GM12878 (cell line): ENCODE measurements around the gene NXN. TPM values are rescaled to one million over a fixed set of nuclear protein-coding genes. Genes with fewer than 3 reads are reported as not detected.

Experiments used
- ATAC-seq: fragments of 200-7000 bp; cut with Tn5 transposase; 3 replicates; pipeline ENCODE4 v1.9.1; 2020; ENCODE audit warnings: mild to moderate bottlenecking, moderate library complexity
- BruUV-seq: library from RNA; stranded (reverse); fragments of 400-500 nt; replicated peaks from 2 replicates; lab custom pipeline; 2021; lab: Mats Ljungman, UMichigan
- CTCF ChIA-PET: fragments of 300-600 bp; sonication (Branson Sonifier 250); formaldehyde crosslinking; extraction: SDS; loops from one replicate; lab custom pipeline; 2021; ENCODE audit warnings: inconsistent platforms; lab: Yijun Ruan, JAX
- POLR2A ChIA-PET: fragments of 350-600 bp; formaldehyde crosslinking; extraction: SDS; loops from one replicate; lab custom pipeline; 2021; ENCODE audit warnings: inconsistent platforms; lab: Charles Lee
- RAD21 ChIA-PET: fragments of 300-600 bp; sonication (Branson Sonifier 250); formaldehyde crosslinking; loops from one replicate; lab custom pipeline; 2023; ENCODE audit warnings: antibody characterized with exemption; ENCODE audit not compliant: unreplicated experiment; lab: Charles Lee
- SMC1A ChIA-PET: fragments of 300-600 bp; sonication (Branson Sonifier 250); formaldehyde crosslinking; loops from one replicate; lab custom pipeline; 2023; ENCODE audit not compliant: unreplicated experiment, uncharacterized antibody; lab: Charles Lee
- DNase-seq: peaks from one replicate; pipeline ENCODE4 v3.0.0-alpha.2; 2011; ENCODE audit warnings: low read depth, low spot score
- FAIRE-seq: peaks from 3 replicates; lab custom pipeline; 2011; peaks lifted over from hg19 to GRCh38; lab: Jason Lieb, UNC
- H2AFZ ChIP-seq: 2 replicates; pipeline ENCODE4 v1.6.0; 2011; ENCODE audit warnings: low read depth, low read length, control low read depth; ENCODE audit not compliant: control insufficient read depth
- H3K27ac ChIP-seq: 2 replicates; pipeline ENCODE4 v1.5.1; 2011; ENCODE audit warnings: control low read depth; ENCODE audit not compliant: control insufficient read depth, insufficient read depth
- H3K27me3 ChIP-seq, 2 experiments: replicated peaks in 1 of 2; 2 replicates each; pipeline versions ENCODE4 v1.6.0 to v1.6.1; 2011; ENCODE audit warnings: low read length in 1 of 2; ENCODE audit not compliant: control insufficient read depth in 2 of 2, insufficient read depth in 2 of 2
- H3K36me3 ChIP-seq, 2 experiments: 2 replicates each; pipeline ENCODE4 v1.5.1; 2011; ENCODE audit warnings: low read length in 1 of 2; ENCODE audit not compliant: control insufficient read depth in 2 of 2, insufficient read depth in 2 of 2
- H3K4me1 ChIP-seq: 2 replicates; pipeline ENCODE4 v1.6.1; 2011; ENCODE audit warnings: mild to moderate bottlenecking, low read length, moderate library complexity, mixed read lengths; ENCODE audit not compliant: control insufficient read depth, insufficient read depth
- H3K4me2 ChIP-seq: 2 replicates; pipeline ENCODE4 v1.6.0; 2011; ENCODE audit warnings: control low read depth; ENCODE audit not compliant: control insufficient read depth, insufficient read depth
- H3K4me3 ChIP-seq: fragments of 200-600 bp; sonication (generic); 2 replicates; pipeline ENCODE4 v1.5.1; 2016
- H3K79me2 ChIP-seq: 2 replicates; pipeline ENCODE4 v1.6.0; 2011; ENCODE audit warnings: low read length; ENCODE audit not compliant: control insufficient read depth, insufficient read depth
- H3K9ac ChIP-seq: 2 replicates; pipeline ENCODE4 v1.8.0; 2011; ENCODE audit warnings: low read length, control low read depth, mixed read lengths; ENCODE audit not compliant: control insufficient read depth, insufficient read depth
- H3K9me3 ChIP-seq: replicated peaks from 3 replicates; pipeline ENCODE4 v1.5.1; 2011; ENCODE audit warnings: mild to moderate bottlenecking, low read length; ENCODE audit not compliant: control insufficient read depth, insufficient read depth
- H4K20me1 ChIP-seq: 2 replicates; pipeline ENCODE4 v1.6.0; 2011; ENCODE audit not compliant: control insufficient read depth, insufficient read depth
- ASH2L ChIP-seq: fragments of 300-600, 200-600 bp; sonication (generic); IDR thresholded peaks from 2 replicates; pipeline ENCODE4 v1.6.1; 2017; ENCODE audit warnings: low read depth, mild to moderate bottlenecking, borderline replicate concordance
- BRCA1 ChIP-seq: IDR thresholded peaks from 2 replicates; pipeline ENCODE4 v1.6.1; 2011; ENCODE audit warnings: low read depth, low read length, improper control_type of control experiment
- CBX3 ChIP-seq: fragments of 200-600 bp; sonication (generic); IDR thresholded peaks from 2 replicates; pipeline ENCODE4 v1.6.1; 2016; ENCODE audit warnings: low read depth, borderline replicate concordance
- ESRRA ChIP-seq: IDR thresholded peaks from 2 replicates; pipeline ENCODE4 v1.6.1; 2012; ENCODE audit warnings: mild to moderate bottlenecking, low read length, improper control_type of control experiment
- FOS ChIP-seq: IDR thresholded peaks from 3 replicates; pipeline ENCODE4 v1.6.1; 2011; ENCODE audit warnings: borderline replicate concordance; ENCODE audit not compliant: insufficient read length; ENCODE audit errors: extremely low read depth
- IKZF1 ChIP-seq: fragments of 450-650 bp; conservative IDR thresholded peaks from 2 replicates; pipeline ENCODE4 v1.6.1; 2017; ENCODE audit warnings: antibody characterized with exemption, mild to moderate bottlenecking
- LARP7 ChIP-seq: fragments of 450-650 bp; IDR thresholded peaks from 2 replicates; pipeline ENCODE4 v1.6.1; 2017; ENCODE audit warnings: mild to moderate bottlenecking
- MXI1 ChIP-seq: fragments of 150-350 bp; IDR thresholded peaks from 2 replicates; pipeline ENCODE4 v1.6.1; 2011; ENCODE audit warnings: low read depth, mild to moderate bottlenecking, inconsistent platforms, low read length, improper control_type of control experiment
- POU2F2 ChIP-seq: IDR thresholded peaks from 3 replicates; pipeline ENCODE4 v1.6.1; 2011; ENCODE audit warnings: low read depth, mild to moderate bottlenecking, low read length, borderline replicate concordance
- SMAD5 ChIP-seq: IDR thresholded peaks from 2 replicates; pipeline ENCODE4 v1.6.1; 2016; ENCODE audit warnings: antibody characterized with exemption, low read depth
- TBL1XR1 ChIP-seq: IDR thresholded peaks from 2 replicates; pipeline ENCODE4 v1.6.1; 2012; ENCODE audit warnings: low read depth, low read length, improper control_type of control experiment
- YBX1 ChIP-seq: fragments of 450-650 bp; IDR thresholded peaks from 2 replicates; pipeline ENCODE4 v1.6.1; 2016; ENCODE audit warnings: antibody characterized with exemption
- ZNF687 ChIP-seq: fragments of 450-650 bp; IDR thresholded peaks from 2 replicates; pipeline ENCODE4 v1.6.1; 2017; ENCODE audit warnings: mild to moderate bottlenecking, moderate library complexity
- ZZZ3 ChIP-seq: IDR thresholded peaks from 2 replicates; pipeline ENCODE4 v1.6.1; 2011; ENCODE audit warnings: low read depth; ENCODE audit not compliant: control insufficient read depth, insufficient read length
- WGBS: methylation state at CpG from one replicate; pipeline ENCODE4 v1.1.6; 2016; ENCODE audit warnings: low lambda C conversion rate; ENCODE audit not compliant: insufficient replicate concordance, insufficient coverage; ENCODE audit errors: missing lambda C conversion rate; 5-methylcytosine and 5-hydroxymethylcytosine counted together
- in situ Hi-C: fragments of 300-500 bp; cut with MboI; formaldehyde crosslinking; loops from 9 replicates; pipeline ENCODE4 v1.14.3; 2018; ENCODE audit warnings: mixed read lengths
- intact Hi-C: fragments of 100-400 bp; cut with micrococcal nuclease; formaldehyde crosslinking; loops from one replicate; pipeline ENCODE4 v1.14.2; 2022; ENCODE audit not compliant: unreplicated experiment
- polyA plus RNA-seq, 11 experiments: library from polyadenylated mRNA; depleted of rRNA in 4 of 11; unstranded in 6 of 11; stranded (reverse) in 5 of 11; fragments of >200 nt; fragmentation: Nextera tagmentation in 4 of 11; fragmentation: Illumina TruSeq in 1 of 11; extraction: Ambion mirVana in 4 of 11; extraction: Trizol in 1 of 11; gene quantifications; 1 replicate in 1 of 11; 2 replicates in 10 of 11; pipeline versions ENCODE4 v1.2.1 to v1.2.3, GENCODE V29; 2011 to 2016; ENCODE audit warnings: inconsistent platforms in 2 of 11, missing spikeins in 2 of 11, low read depth in 1 of 11
- total RNA-seq, 4 experiments: library from RNA; depleted of rRNA in 3 of 4; stranded (reverse); fragments of >200 nt in 3 of 4; fragmentation: Illumina TruSeq in 1 of 4; extraction: Trizol in 1 of 4; gene quantifications; 2 replicates each; pipeline versions ENCODE4 v1.2.1 to v1.2.3, GENCODE V29; 2013 to 2021
- TF ChIP-seq, protein P1 (sequence below): IDR thresholded peaks from 2 replicates; pipeline ENCODE4 v1.6.1; 2011; ENCODE audit warnings: low read depth, mild to moderate bottlenecking, low read length, moderate library complexity, borderline replicate concordance; ENCODE audit errors: extremely low read depth
- TF ChIP-seq, protein P2 (sequence below): IDR thresholded peaks from 2 replicates; pipeline ENCODE4 v1.6.1; 2012; ENCODE audit warnings: low read length, inconsistent platforms
- TF ChIP-seq, protein P3 (sequence below): fragments of 450-650 bp; formaldehyde crosslinking; IDR thresholded peaks from 2 replicates; pipeline ENCODE4 v1.5.0; 2022; ENCODE audit warnings: mild to moderate bottlenecking, missing genetic modification characterization

Gene NXN
- total and polyA plus RNA-seq, 10 of the 15 experiments (the other 5 are each of a cell fraction or from before 2014, with no cell fraction given), result 0.04 to 1.2 (median 0.30) TPM

DNA sequence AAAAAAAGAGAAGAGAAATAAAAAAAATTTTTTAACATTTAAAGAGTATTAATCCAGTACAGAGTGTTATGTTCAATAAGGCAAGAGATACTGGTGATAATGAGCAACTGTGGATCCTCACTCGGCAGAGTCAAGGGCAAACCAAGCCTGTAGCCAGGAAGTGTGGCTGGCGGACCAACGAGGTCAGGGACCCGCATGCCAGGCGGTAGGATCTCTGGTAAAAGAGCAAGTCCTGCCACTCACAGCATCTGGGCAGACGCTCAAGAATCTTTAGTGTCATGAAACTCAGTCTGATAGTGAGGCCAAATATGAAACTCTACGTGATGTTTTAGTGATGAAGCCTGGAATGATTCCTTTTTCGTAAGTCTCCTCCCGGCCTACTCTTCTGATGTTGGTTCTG lies 219.2 kb downstream of the NXN start:
- intact Hi-C loops, result no loop called here
- DNase-seq (no peak), ATAC-seq (no peak), FAIRE-seq (no peak)
- in situ Hi-C loops, result no loop called here
- RAD21 ChIA-PET, result no interaction called here
- no peak overlapping the region for H3K9ac ChIP-seq
- H3K27ac ChIP-seq, result no peak overlapping the region
- no peak overlapping the region for H2AFZ ChIP-seq
- H3K4me1 ChIP-seq, result no peaks in the 10 kb centered on the region
- no peaks in the 10 kb centered on the region for H4K20me1 ChIP-seq
- no peak overlapping the region for H3K4me3 ChIP-seq
- POLR2A ChIA-PET, result no interaction called here
- no peaks in the 10 kb centered on the region for H3K27me3 ChIP-seq
- 97% methylated on average over 9 of the region's 9 CpGs for WGBS
- BruUV-seq, result no TSS peak
- CTCF ChIA-PET, result interaction anchor here (1.3 kb wide), 1 partner anchor 34 kb away, joined by 3 read pairs; no protein-coding TSS in a partner anchor
- H3K4me2 ChIP-seq, result no peak overlapping the region
- no peaks in the 10 kb centered on the region for H3K9me3 ChIP-seq
- peaks cover 2% of the 10 kb centered on the region in 2 experiments for H3K36me3 ChIP-seq
- SMC1A ChIA-PET, result interaction anchor here (0.6 kb wide), 1 partner anchor 230 kb away, joined by 4 read pairs; no protein-coding TSS in a partner anchor
- no peaks in the 10 kb centered on the region for H3K79me2 ChIP-seq
- TF ChIP-seq POU2F2, result no peak
- TF ChIP-seq BRCA1, result no peak
- no peak for TF ChIP-seq IKZF1
- TF ChIP-seq TBL1XR1, result no peak
- TF ChIP-seq CBX3, result no peak
- TF ChIP-seq ASH2L, result no peak
- TF ChIP-seq MXI1, result no peak
- TF ChIP-seq, protein P1, sequence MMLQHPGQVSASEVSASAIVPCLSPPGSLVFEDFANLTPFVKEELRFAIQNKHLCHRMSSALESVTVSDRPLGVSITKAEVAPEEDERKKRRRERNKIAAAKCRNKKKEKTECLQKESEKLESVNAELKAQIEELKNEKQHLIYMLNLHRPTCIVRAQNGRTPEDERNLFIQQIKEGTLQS, result no peak
- no peak for TF ChIP-seq ESRRA
- TF ChIP-seq ZZZ3, result no peak
- TF ChIP-seq YBX1, result no peak
- no peak for TF ChIP-seq SMAD5
- TF ChIP-seq, protein P2, sequence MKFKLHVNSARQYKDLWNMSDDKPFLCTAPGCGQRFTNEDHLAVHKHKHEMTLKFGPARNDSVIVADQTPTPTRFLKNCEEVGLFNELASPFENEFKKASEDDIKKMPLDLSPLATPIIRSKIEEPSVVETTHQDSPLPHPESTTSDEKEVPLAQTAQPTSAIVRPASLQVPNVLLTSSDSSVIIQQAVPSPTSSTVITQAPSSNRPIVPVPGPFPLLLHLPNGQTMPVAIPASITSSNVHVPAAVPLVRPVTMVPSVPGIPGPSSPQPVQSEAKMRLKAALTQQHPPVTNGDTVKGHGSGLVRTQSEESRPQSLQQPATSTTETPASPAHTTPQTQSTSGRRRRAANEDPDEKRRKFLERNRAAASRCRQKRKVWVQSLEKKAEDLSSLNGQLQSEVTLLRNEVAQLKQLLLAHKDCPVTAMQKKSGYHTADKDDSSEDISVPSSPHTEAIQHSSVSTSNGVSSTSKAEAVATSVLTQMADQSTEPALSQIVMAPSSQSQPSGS, result no peak
- TF ChIP-seq FOS, result no peak
- TF ChIP-seq, protein P3, sequence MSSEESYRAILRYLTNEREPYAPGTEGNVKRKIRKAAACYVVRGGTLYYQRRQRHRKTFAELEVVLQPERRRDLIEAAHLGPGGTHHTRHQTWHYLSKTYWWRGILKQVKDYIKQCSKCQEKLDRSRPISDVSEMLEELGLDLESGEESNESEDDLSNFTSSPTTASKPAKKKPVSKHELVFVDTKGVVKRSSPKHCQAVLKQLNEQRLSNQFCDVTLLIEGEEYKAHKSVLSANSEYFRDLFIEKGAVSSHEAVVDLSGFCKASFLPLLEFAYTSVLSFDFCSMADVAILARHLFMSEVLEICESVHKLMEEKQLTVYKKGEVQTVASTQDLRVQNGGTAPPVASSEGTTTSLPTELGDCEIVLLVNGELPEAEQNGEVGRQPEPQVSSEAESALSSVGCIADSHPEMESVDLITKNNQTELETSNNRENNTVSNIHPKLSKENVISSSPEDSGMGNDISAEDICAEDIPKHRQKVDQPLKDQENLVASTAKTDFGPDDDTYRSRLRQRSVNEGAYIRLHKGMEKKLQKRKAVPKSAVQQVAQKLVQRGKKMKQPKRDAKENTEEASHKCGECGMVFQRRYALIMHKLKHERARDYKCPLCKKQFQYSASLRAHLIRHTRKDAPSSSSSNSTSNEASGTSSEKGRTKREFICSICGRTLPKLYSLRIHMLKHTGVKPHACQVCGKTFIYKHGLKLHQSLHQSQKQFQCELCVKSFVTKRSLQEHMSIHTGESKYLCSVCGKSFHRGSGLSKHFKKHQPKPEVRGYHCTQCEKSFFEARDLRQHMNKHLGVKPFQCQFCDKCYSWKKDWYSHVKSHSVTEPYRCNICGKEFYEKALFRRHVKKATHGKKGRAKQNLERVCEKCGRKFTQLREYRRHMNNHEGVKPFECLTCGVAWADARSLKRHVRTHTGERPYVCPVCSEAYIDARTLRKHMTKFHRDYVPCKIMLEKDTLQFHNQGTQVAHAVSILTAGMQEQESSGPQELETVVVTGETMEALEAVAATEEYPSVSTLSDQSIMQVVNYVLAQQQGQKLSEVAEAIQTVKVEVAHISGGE (CRISPR knock-in tag), result no peak
- no peak for TF ChIP-seq LARP7
- TF ChIP-seq ZNF687, result no peak
